ENCODE results near the gene DNAJC1. TPM values are rescaled to one million over a fixed set of nuclear protein-coding genes. Genes with fewer than 3 reads are reported as not detected.

DNAJC1 gene
- total RNA-seq, 1 donor from 2014 or later, result 24.2 TPM

Other genes with a start within 250 kb of the DNAJC1 start
- gene EBLN1, start 214.3 kb upstream of the DNAJC1 start, total RNA-seq, result not detected in 2 replicates

Measured in T-helper 1 cell treated with Interleukin-12 subunit alpha and Interleukin-12 subunit beta and Interleukin-4 antibody, amounts not matched to agents 30 ng/mL and 1 ng/mL, for 36 hours (primary cell).